ENCODE measurements around the gene IL10RA. TPM values are rescaled to one million over a fixed set of nuclear protein-coding genes. Genes with fewer than 3 reads are reported as not detected.

IL10RA gene
- total RNA-seq, 1 donor from 2014 or later, result 3.8 TPM

DNA sequence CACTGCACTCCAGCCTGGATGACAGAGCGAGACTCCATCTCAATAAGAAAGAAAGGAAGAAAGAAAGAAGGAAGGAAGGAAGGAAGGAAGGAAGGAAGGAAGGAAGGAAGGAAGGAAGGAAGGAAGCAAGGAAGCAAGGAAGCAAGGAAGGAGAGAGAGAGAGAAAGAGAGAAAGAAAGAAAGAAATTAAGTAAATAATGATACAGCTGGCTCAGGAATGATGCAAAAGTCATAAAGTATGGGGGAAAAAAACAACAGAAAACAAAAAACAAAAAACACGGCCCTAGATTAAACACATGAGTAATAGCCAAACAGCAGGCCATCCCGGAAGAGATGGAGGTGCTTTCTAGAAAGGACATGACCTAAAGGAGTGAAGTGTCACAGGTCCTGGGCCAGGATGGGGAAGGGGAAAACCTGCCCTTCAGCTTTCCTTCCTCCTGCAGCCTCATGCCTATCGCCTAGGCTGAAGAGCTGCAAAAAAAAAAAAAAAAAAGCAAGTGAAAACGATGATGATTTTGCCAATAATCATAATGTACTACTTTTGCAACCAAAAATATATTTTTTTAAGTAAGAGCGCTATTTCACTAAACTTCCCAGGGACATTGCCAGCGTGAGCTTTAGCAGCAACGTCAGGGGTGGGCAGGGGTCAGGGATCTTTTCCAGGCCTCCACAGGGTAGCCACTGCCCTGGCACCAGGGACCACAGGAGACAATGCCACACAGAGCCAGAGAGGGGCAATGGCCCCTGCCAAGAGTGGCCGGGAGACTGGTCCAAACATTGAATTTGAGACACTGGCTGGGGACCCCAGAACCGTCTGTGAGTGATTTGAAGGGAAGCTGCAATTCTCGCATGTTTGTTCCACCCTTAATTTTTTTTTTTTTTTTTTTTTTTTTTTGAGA is 62.5 kb downstream of the IL10RA start:
- no peak for ATAC-seq

DNA sequence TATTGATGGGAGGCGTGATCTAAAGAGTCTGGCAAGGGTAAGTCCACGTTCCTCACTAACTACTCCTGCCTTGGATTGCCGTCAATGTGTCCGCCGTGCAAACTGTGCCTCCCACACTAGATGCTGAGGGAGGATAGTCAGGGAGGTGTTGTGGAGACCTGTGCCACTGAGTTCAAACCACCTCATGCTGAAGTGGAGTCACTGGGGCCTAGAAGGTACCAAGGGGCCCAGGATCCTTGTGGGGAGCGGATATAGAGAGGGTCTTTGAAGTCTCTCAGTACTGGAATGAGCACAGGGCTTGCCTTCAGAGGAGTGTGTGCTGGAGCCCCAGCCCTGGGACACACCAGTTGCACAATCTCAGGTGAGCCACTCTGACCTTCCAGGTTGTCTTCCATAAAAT is 63.6 kb downstream of the IL10RA start:
- no peak for ATAC-seq

DNA sequence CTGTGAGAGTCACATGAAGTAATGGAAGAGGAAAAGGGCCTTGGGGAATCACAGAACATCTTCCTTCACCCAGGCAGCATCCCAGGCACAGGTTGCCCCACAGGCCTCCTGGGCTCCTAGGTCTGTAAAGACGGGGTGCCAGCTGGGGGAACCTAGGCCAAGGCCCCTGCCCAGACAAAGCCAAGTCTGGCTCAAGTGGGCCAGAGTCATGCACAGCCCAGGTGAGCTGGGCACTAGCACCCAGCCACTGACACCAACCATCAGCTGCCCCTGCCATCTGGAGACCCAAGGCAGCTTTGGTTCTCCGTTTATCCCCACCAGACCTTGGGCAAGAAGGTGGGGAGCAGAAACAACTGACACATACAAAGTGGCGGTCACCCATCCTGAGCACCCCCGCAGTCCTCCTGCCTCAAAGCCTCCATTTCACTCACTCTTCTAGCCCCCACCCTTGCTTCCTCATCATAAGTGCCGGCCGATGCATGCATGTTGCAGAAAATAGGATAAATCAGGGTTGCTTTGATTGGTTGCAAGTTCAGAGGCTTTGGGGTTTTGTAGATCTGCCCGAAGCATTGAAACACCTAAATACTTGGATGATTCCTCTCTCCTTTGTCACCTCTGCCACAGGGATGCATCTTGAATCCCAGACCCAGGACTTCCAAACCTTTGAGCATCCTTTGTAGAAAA is 64.2 kb downstream of the IL10RA start:
- ATAC-seq, result no peak

Other genes starting within 250 kb of the IL10RA start
- not detected for gene DSCAML1, start 189.2 kb upstream of the IL10RA start, total RNA-seq
- gene FXYD2, start 161.7 kb upstream of the IL10RA start, total RNA-seq, result not detected
- gene FXYD6, start 109.7 kb upstream of the IL10RA start, total RNA-seq, result 1.6 TPM
- gene TMPRSS13, start 57.0 kb upstream of the IL10RA start, total RNA-seq, result 29.9 TPM
- 208 TPM for gene TMPRSS4, start 90.7 kb downstream of the IL10RA start, total RNA-seq
- gene SMIM35, start 100.6 kb downstream of the IL10RA start, total RNA-seq, result not detected
- gene SCN4B, start 166.4 kb downstream of the IL10RA start, total RNA-seq, result 2.5 TPM
- gene SCN2B, start 190.2 kb downstream of the IL10RA start, total RNA-seq, result 0.32 TPM
- gene JAML, start 238.6 kb downstream of the IL10RA start, total RNA-seq, result 2.7 TPM